H9 (cell line): Measurements from ENCODE around the gene GFI1. TPM values are rescaled to one million over a fixed set of nuclear protein-coding genes. Genes with fewer than 3 reads are reported as not detected.

Experiments used
- DNase-seq: peaks from one replicate; pipeline ENCODE4 v3.0.0-alpha.2; 2017
- H2AFZ ChIP-seq: one replicate; pipeline ENCODE4 v1.6.1; 2013; ENCODE audit warnings: mild to moderate bottlenecking, low read length, control low read depth, moderate library complexity
- H2AK5ac ChIP-seq: 2 replicates; pipeline ENCODE4 v1.6.1; 2013; ENCODE audit warnings: low read length, control low read depth, mixed read lengths; ENCODE audit not compliant: insufficient read length
- H2BK120ac ChIP-seq: one replicate; pipeline ENCODE4 v1.6.1; 2013; ENCODE audit warnings: low read depth, mild to moderate bottlenecking, low read length, control low read depth, inconsistent platforms; ENCODE audit not compliant: poor library complexity, severe bottlenecking
- H2BK12ac ChIP-seq: 2 replicates; pipeline ENCODE4 v1.6.1; 2013; ENCODE audit warnings: low read length, control low read depth, mixed read lengths, low read depth; ENCODE audit not compliant: insufficient read length
- H2BK15ac ChIP-seq: 2 replicates; pipeline ENCODE4 v1.6.1; 2013; ENCODE audit warnings: low read depth, low read length, control low read depth
- H2BK20ac ChIP-seq: one replicate; pipeline ENCODE4 v1.6.1; 2013; ENCODE audit warnings: low read depth, mild to moderate bottlenecking, low read length, control low read depth, inconsistent platforms; ENCODE audit not compliant: poor library complexity, severe bottlenecking
- H2BK5ac ChIP-seq: 2 replicates; pipeline ENCODE4 v1.6.1; 2013; ENCODE audit warnings: low read length, control low read depth, mixed read lengths; ENCODE audit not compliant: insufficient read length
- H3K14ac ChIP-seq: 2 replicates; pipeline ENCODE4 v1.6.1; 2013; ENCODE audit warnings: low read length, control low read depth; ENCODE audit not compliant: insufficient read depth
- H3K18ac ChIP-seq: 2 replicates; pipeline ENCODE4 v1.6.1; 2013; ENCODE audit warnings: low read depth, mild to moderate bottlenecking, mixed read lengths, low read length, control low read depth; ENCODE audit not compliant: insufficient read length
- H3K23ac ChIP-seq: 2 replicates; pipeline ENCODE4 v1.6.1; 2013; ENCODE audit warnings: low read length, control low read depth, mixed read lengths, low read depth; ENCODE audit not compliant: insufficient read length
- H3K23me2 ChIP-seq: 2 replicates; pipeline ENCODE4 v1.6.1; 2013; ENCODE audit warnings: low read depth, mild to moderate bottlenecking, mixed read lengths, low read length, control low read depth; ENCODE audit not compliant: insufficient read length, poor library complexity, severe bottlenecking
- H3K27ac ChIP-seq: 2 replicates; pipeline ENCODE4 v1.5.1; 2013; ENCODE audit warnings: low read length, control low read depth, mixed read lengths, low read depth; ENCODE audit not compliant: insufficient read length
- H3K27me3 ChIP-seq: 2 replicates; pipeline ENCODE4 v1.6.1; 2013; ENCODE audit warnings: low read length, control low read depth, inconsistent platforms; ENCODE audit not compliant: insufficient read depth
- H3K4ac ChIP-seq: 2 replicates; pipeline ENCODE4 v1.6.1; 2013; ENCODE audit warnings: low read depth, mild to moderate bottlenecking, control low read depth, inconsistent platforms, low read length, moderate library complexity
- H3K4me1 ChIP-seq: 2 replicates; pipeline ENCODE4 v1.6.1; 2013; ENCODE audit warnings: low read length, control low read depth, inconsistent platforms; ENCODE audit not compliant: insufficient read depth
- H3K4me2 ChIP-seq: 2 replicates; pipeline ENCODE4 v1.6.1; 2013; ENCODE audit warnings: low read length, control low read depth, mixed read lengths; ENCODE audit not compliant: insufficient read length, insufficient read depth
- H3K56ac ChIP-seq: 2 replicates; pipeline ENCODE4 v1.6.1; 2013; ENCODE audit warnings: low read depth, mild to moderate bottlenecking, mixed read lengths, low read length, control low read depth; ENCODE audit not compliant: insufficient read length
- H3K79me1 ChIP-seq: 2 replicates; pipeline ENCODE4 v1.6.1; 2013; ENCODE audit warnings: low read depth, mild to moderate bottlenecking, moderate library complexity, low read length, control low read depth, inconsistent platforms; ENCODE audit not compliant: insufficient read depth, poor library complexity, severe bottlenecking
- H3K79me2 ChIP-seq: 2 replicates; pipeline ENCODE4 v1.6.1; 2013; ENCODE audit warnings: low read length, control low read depth, inconsistent platforms; ENCODE audit not compliant: insufficient read depth
- H3K9ac ChIP-seq: 2 replicates; pipeline ENCODE4 v1.6.1; 2013; ENCODE audit warnings: low read length, control low read depth, mixed read lengths; ENCODE audit not compliant: insufficient read length; ENCODE audit errors: extremely low read depth
- H3K9me3 ChIP-seq: one replicate; pipeline ENCODE4 v1.6.1; 2013; ENCODE audit warnings: low read depth, low read length, inconsistent platforms; ENCODE audit not compliant: control insufficient read depth
- H3T11ph ChIP-seq: one replicate; pipeline ENCODE4 v1.6.1; 2013; ENCODE audit warnings: mild to moderate bottlenecking, low read length, control low read depth, inconsistent platforms
- H4K20me1 ChIP-seq: one replicate; pipeline ENCODE4 v1.6.1; 2013; ENCODE audit not compliant: control insufficient read depth, insufficient read length, insufficient read depth
- H4K5ac ChIP-seq: 2 replicates; pipeline ENCODE4 v1.6.1; 2013; ENCODE audit warnings: low read depth, mild to moderate bottlenecking, mixed read lengths, low read length, control low read depth; ENCODE audit not compliant: insufficient read length
- H4K8ac ChIP-seq: replicated peaks from 2 replicates; pipeline ENCODE4 v1.6.1; 2013; ENCODE audit warnings: low read length, control low read depth, mixed read lengths, low read depth; ENCODE audit not compliant: insufficient read length
- H4K91ac ChIP-seq: 2 replicates; pipeline ENCODE4 v1.6.1; 2013; ENCODE audit warnings: low read depth, mild to moderate bottlenecking, moderate library complexity, mixed read lengths, low read length, control low read depth; ENCODE audit not compliant: insufficient read length
- H3K27ac Mint-ChIP-seq, 3 experiments: 2 replicates in 2 of 3; 3 replicates in 1 of 3; pipeline ENCODE4 v1.8.0; 2020 to 2021; ENCODE audit warnings: mixed read lengths in 3 of 3, mild to moderate bottlenecking in 1 of 3, moderate library complexity in 1 of 3
- H3K27me3 Mint-ChIP-seq: 2 replicates; pipeline ENCODE4 v1.8.0; 2021; ENCODE audit warnings: low read depth, mild to moderate bottlenecking, moderate library complexity, mixed read lengths
- H3K36me3 Mint-ChIP-seq, 3 experiments: 2 replicates in 2 of 3; 3 replicates in 1 of 3; pipeline ENCODE4 v1.8.0; 2020 to 2021; ENCODE audit warnings: low read depth in 3 of 3, mixed read lengths in 3 of 3; ENCODE audit not compliant: insufficient read depth in 1 of 3
- H3K4me1 Mint-ChIP-seq, 2 experiments: 2 replicates each; pipeline ENCODE4 v1.8.0; 2020; ENCODE audit warnings: mixed read lengths in 2 of 2
- H3K4me3 Mint-ChIP-seq, 2 experiments: 2 replicates in 1 of 2; 3 replicates in 1 of 2; pipeline ENCODE4 v1.8.0; 2020 to 2021; ENCODE audit warnings: mild to moderate bottlenecking in 2 of 2, mixed read lengths in 2 of 2, moderate library complexity in 1 of 2
- H3K9me3 Mint-ChIP-seq, 2 experiments: 2 replicates in 1 of 2; 3 replicates in 1 of 2; pipeline ENCODE4 v1.8.0; 2020; ENCODE audit warnings: mild to moderate bottlenecking in 2 of 2, mixed read lengths in 2 of 2, moderate library complexity in 1 of 2
- CTCF ChIP-seq: fragments of 200-600 bp; sonication (generic); conservative IDR thresholded peaks from 3 replicates; pipeline ENCODE4 v1.8.0; 2021; ENCODE audit warnings: antibody characterized with exemption, mild to moderate bottlenecking
- WGBS: extraction: QIAGEN DNeasy Blood & Tissue Kit; methylation state at CpG from one replicate; pipeline ENCODE4 v1.1.7; 2013; ENCODE audit warnings: missing lambda C conversion rate, low lambda C conversion rate, mixed read lengths; ENCODE audit not compliant: insufficient read length; ENCODE audit errors: extremely low coverage; 5-methylcytosine and 5-hydroxymethylcytosine counted together
- total RNA-seq: library from RNA; stranded (reverse); gene quantifications from 2 replicates; pipeline ENCODE4 v1.2.1, GENCODE V29; 2021

GFI1 gene
- total RNA-seq, 1 experiment from 2014 or later = 0.11 TPM

GRCh38 chr1:92503926-92504285, 17.2 kb upstream of the GFI1 start:
- Histone ChIP-seq H3K27ac (no peak overlapping the region), H2AK5ac (no peak overlapping the region), H3K4ac (no peak overlapping the region), H2BK20ac (no peak overlapping the region), H3K14ac (no peak overlapping the region), H2BK15ac (no peak overlapping the region), H3K4me1 (no peaks in the 10 kb centered on the region; the same call in 1 of the 2 replicates), H2BK120ac (no peak overlapping the region), H2BK12ac (no peak overlapping the region), H3K56ac (no peak overlapping the region), H3K9me3 (no peaks in the 10 kb centered on the region), H3K9ac (no peak overlapping the region), H3K79me1 (no peaks in the 10 kb centered on the region), H3K23ac (no peak overlapping the region), H3K79me2 (no peaks in the 10 kb centered on the region), H3K27me3 (no peaks in the 10 kb centered on the region), H2AFZ (no peak overlapping the region), H4K5ac (no peak overlapping the region), H4K20me1 (no peaks in the 10 kb centered on the region), H4K8ac (no peak overlapping the region), H3K18ac (no peak overlapping the region), H2BK5ac (no peak overlapping the region), H3K4me2 (no peak overlapping the region), H3K23me2 (no peaks in the 10 kb centered on the region), H4K91ac (no peak overlapping the region), H3T11ph (no peak overlapping the region)
- Mint-ChIP-seq H3K9me3 (no peaks in the 10 kb centered on the region; a peak in 1 of 5 replicates), H3K4me1 (no peaks in the 10 kb centered on the region), H3K27me3 (no peaks in the 10 kb centered on the region), H3K4me3 (no peak overlapping the region), H3K36me3 (0 out of 7 replicates have a peak, but pooled peaks cover 0 to 1% (median 0%) of the 10 kb centered on the region in 3 experiments), H3K27ac (0 out of 7 replicates have a peak overlapping the region, but pooled peaks of 1 of the 3 experiments have one; percentile 68)
- TF ChIP-seq CTCF = no peak
- WGBS = no CpG with 5 or more reads among the region's 6 CpGs
- no peak for DNase-seq
